NCI-H82 (cell line): ENCODE data around the gene KRT5.

Experiments
- DNase-seq: peaks from one replicate; lab custom pipeline; 2025; lab: John Stamatoyannopoulos, UW

KRT5 gene

GRCh38 chr12:52537101-52537500, 16.9 kb upstream of the KRT5 start:
- no peak for DNase-seq

GRCh38 chr12:52535574-52535973, 15.4 kb upstream of the KRT5 start:
- no peak for DNase-seq

- DNase-seq = no peak
Observed at GRCh38 chr12:52534482-52534881, 14.3 kb upstream of the KRT5 start.

- no peak for DNase-seq
Observed at GRCh38 chr12:52533686-52534470, 13.7 kb upstream of the KRT5 start.

- no peak for DNase-seq
Observed at GRCh38 chr12:52532636-52533035, 12.4 kb upstream of the KRT5 start.

- no peak for DNase-seq
Observed at GRCh38 chr12:52531566-52532300, 11.5 kb upstream of the KRT5 start.

- DNase-seq = no peak
Observed at GRCh38 chr12:52530905-52531304, 10.7 kb upstream of the KRT5 start.

GRCh38 chr12:52530366-52530765, 10.2 kb upstream of the KRT5 start:
- no peak for DNase-seq

DNA sequence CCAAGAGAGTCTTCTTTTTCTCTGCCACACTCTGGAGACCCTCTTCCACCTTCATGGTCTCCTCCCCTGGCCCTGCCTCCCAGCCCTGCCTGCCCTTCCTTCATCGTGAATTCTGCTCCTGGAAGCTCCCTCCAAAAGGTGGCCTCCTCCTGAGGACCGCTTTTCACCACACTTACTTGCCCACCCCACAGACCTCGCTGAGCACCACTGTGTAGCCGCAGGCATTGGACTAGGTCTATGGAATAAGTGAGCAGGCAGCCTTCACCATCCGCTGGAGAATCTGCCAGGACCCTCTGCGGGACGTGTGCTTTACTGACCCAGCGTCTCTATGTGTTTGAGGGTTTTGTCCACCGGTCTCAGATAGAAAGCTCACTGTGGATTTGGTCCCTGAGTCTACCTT, 9.7 kb upstream of the KRT5 start:
- DNase-seq = no peak

DNA sequence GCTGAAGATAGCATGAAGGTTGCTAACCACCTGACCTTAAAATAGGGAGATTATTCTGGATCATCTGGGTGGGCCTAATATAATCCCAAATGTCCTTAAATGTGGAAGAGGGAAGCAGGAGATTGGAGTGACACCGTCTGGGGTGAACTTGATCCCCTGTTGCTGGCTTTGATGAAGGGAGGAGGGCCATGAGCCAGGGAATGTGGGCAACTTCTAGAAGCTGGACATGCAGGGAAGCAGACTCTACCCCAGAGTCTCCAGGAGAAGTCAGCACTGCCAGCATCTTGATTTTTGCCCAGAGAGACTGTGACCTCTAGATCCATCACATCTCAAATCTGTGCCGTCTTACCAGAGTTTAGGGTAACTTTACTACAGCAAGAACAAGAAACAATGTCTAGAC, 9.2 kb upstream of the KRT5 start:
- DNase-seq = no peak

- DNase-seq = no peak
Observed at GRCh38 chr12:52528641-52529143, 8.5 kb upstream of the KRT5 start.

DNA sequence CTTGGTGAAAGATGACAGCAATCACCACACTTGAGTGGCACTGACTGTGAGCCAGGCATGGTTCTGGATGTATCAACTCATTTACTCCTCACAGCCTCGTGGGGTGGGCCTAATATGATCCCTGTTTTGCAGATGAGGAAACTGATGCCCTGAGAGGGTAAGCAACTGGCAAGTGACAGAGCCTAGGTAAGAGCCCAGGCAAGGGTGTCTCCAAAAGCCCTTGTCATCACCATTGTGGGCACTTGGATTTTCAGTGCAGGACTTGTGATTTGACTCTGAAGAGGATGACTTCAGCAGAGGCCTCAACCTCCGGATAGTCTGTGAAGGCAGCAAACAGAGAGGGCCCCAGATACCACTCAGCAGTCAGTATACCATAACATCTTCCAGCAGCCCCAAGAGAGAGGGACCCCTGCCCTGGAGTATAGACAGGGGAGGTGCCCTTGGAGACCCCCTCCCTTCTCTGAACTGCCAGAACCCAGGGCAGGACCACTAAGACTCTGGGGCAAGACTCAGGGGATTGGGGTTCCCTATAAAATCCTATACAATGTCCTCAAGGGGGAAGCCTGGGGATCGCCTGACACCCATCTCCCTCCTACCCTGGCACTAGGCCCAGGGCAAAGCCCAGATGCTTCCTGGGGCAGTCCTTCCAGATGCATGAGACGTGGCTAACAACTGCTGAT, 7.1 kb upstream of the KRT5 start:
- no peak for DNase-seq

- DNase-seq = no peak
Observed at GRCh38 chr12:52526511-52526951, 6.3 kb upstream of the KRT5 start.

DNA sequence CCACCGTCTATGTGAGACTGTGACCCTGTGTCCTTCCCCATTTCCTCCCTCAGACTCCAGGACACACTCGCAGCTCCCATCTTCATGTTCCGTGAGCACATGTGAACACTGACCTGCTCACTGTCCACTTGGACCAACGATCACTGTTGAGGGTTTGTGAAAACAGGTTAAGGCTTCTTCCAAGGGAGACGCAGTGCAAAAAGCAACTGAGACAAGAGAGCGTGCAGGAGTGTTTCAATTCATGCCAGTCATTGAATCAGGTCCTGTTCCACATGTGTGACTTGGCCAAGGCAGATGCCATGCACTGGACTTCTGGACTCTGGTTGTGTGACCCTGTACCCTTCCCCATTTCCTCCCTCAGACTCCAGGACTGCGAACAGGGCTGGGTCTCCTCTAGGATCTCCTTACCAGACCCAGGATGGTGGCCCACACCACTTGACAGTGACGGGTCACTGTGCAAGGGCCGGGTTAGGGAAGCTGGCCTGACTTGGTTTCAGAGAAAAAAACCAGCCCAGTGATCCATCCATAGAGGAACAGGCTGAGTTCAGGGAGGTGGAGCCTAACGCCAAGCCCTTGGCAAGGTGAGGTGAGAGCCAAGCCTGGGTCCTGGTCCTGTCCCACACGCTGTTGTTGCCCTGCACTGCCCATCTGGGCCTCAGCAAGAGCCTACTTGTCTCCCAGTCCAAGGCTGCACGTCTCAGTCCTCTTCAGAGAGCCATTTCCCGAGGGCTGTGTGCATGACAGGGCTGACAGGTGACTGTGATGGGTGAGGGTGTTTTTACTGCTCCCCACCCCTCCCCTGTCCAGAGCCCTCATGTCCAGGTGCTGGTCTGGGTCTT, 5.7 kb upstream of the KRT5 start:
- no peak for DNase-seq

GRCh38 chr12:52524898-52525591, 4.9 kb upstream of the KRT5 start:
- DNase-seq = no peak

- no peak for DNase-seq
Observed at GRCh38 chr12:52524241-52524897, 4.2 kb upstream of the KRT5 start.

GRCh38 chr12:52523824-52524223, 3.6 kb upstream of the KRT5 start:
- DNase-seq = no peak

- no peak for DNase-seq
Observed at GRCh38 chr12:52522346-52523011, 2.3 kb upstream of the KRT5 start.

- no peak for DNase-seq
Observed at GRCh38 chr12:52521568-52522266, 1.5 kb upstream of the KRT5 start.
